GDM1 (cell line): ENCODE data around the gene HSD17B8.

Experiments
- DNase-seq: peaks from one replicate; lab custom pipeline; 2025; lab: John Stamatoyannopoulos, UW

Gene HSD17B8

DNA sequence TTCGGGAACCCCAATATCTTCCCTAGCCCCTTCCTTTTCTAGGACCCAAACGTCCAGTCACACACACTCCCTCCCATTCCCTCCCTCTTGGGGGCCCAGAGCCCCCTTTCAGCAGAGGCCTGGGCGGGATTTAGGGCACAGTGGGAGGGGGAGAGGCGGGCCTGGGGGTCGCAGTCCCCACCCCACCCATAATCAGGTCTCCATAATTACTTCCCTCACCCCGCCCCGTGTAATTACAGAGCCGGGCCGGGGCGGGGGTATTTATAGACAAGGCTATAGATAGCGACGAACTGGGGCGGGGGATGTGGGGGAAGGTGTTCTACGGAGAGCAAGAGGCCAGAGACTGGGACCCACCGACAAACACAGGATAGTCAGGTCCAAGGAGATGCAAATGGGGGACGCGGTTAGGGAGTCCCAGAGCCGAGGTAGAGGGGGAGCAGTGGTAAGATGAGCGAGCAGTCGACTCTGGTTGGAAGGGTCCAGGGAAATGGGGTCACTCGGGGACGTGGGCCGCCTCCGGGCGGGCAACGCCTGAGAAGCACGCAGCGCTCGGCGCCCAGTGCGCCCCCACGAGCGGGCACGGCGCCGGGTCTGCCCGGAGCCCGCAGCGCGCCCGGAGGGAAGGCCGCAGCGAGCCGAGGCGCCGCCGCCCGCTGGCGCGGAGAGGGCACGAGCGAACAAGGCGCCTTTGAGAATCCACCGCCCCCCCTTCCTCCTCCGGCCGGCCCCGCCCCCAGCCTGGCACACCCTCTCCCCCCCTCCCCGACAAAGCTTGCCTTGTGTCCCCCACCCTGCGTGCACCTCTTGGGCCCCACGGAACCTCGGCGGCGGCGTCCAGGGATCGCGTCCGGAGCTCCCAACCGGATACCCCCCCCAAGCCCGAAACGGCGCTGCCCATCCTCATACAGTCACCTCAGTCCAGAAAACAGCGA, 11.5 kb upstream of the HSD17B8 start:
- DNase-seq, result no peak

DNA sequence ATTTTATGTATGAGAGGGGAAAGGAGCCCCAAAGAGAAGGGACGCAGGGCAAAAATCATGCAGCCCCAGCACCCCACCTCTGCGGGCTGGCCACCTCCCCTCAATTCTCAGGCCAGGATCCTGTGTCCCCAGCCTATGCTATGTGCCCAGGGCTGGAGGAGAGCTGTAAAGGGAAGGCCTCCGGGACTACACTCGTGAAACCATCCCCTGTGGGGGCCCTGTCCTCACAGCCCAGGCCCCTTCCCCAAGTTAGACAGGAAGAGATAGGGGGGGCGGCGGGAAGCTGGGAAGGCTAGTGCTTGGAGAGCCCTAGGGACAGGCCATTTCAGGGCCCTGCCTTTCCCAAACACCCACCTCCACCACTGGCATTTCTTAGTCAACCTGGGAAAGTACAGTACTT, 10.8 kb upstream of the HSD17B8 start:
- no peak for DNase-seq

DNA sequence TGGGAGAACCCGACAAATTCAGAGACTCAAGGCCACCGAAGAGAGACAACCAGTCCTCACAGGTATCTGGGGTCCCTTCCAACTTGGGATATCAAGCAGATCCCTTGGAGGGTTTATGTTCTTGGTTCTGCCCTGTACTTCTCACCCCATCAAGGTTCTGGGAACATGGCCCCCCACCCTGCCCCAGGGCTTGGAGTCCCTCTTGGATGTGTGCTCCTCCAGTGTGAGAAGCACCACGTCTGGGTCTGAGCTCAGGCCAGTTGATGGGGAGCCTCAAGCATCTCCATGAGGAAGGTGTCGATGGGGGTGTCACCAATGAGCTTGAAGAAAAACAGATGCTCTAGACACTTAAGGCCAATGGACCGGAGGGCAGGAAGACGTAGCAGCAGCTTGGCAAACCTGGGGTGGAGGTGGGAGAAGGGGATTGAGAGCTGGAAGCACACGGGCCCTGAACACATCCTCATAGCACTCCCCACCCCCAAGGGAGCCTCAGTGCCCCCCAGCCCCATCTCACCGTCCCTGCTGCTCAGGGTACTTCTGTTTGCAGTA, 9.9 kb upstream of the HSD17B8 start:
- DNase-seq, result no peak

DNA sequence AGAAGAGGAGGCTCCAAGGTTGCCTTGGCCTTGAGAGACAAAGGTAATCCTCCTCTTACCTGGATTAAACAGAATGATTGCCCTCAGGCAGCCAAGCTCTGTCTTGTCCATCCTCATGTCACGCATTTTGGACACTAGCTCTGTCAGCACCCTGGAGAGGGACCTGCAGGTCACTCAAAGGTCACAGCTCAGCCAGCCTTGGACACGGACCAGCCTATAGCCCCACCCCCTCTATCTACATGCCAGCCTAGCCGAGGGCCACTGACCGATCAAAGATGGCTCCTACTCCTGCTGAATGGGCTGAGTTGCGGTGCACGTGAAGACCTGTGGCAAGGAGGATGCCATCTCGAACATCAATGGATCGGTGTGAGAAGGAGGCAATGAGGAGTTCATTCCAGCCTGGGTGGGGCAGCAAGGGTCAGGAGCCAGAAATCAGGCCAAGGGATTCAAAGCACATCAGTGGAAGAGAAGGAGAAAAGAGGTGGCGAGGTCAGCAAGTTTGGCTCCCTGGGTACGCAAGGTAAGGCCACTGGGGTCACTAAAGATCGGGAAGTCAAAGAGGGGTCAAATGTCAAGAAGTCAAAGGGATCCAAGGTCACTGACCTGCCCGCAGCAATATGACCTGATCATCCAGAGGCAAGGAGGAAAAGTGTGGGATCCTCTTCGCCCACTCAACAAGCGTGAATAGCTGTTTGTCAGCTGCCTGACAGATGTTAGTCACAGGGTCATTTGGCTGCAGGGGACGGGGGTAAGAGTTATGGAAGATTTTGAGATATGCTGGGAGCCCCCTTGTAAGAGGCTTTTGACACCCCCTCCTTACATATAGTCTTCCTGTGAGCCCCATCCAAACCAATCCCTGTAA, 8.9 kb upstream of the HSD17B8 start:
- no peak for DNase-seq

DNA sequence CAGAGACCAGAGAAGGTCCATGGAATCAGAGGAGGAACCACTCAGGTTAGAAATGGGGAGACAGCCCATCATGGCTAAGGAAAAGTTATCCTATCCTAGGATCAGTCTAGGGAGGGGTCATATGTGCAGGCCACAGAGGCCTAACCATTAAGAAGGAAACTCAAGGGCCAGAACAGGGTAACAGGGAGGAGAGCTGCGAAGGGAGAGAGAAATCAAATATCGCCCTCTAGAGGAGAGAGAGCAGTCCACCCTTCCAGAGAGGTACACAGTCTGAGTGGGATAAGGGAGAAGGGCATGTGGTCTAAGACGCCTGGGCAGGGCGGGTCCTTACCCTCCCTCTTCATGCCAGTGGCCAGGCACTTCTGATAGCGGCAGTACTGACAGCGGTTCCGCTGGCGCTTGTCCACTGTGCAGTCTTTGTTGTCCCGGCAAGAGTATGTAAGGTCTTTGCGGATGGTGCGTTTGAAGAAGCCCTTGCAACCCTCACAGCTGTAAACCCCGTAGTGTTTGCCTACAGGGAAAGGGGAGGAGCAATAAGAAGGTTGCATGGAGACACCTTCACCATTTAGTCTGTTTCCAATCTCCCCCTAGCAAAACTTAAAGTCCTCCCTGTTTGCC, 6.9 kb upstream of the HSD17B8 start:
- peak; percentile 53 for DNase-seq

DNA sequence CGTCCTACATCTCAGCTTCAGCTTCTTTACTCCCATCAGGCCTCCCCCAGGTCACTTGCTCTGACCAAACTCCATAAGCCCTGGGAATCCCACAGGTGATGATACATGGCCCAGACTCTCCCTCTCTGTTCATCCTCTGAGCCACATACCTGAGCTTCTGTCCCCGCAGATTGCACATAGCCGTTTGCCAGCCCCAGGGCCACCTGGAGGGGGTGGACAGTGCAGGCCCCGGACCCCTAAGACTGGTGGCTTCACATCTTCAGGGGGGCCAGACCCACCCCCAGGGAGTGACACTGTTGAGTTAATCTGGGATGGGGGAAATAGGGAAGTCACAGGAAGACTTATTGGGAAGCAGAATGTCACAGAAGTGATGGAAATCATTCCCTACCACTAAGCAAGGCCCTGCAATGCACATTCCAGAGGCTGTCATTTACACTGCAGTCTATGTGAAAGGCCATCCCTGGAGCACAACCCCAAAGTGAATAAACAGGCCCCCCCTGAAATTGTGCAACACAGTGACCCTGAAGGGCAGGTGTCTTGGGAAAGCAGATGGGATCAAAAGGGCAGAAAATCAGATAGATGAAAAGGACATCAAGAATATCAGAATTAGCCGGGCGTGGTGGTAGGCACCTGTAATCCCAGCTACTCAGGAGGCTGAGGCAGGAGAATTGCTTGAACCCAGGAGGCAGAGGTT, 6.1 kb upstream of the HSD17B8 start:
- DNase-seq, result no peak

DNA sequence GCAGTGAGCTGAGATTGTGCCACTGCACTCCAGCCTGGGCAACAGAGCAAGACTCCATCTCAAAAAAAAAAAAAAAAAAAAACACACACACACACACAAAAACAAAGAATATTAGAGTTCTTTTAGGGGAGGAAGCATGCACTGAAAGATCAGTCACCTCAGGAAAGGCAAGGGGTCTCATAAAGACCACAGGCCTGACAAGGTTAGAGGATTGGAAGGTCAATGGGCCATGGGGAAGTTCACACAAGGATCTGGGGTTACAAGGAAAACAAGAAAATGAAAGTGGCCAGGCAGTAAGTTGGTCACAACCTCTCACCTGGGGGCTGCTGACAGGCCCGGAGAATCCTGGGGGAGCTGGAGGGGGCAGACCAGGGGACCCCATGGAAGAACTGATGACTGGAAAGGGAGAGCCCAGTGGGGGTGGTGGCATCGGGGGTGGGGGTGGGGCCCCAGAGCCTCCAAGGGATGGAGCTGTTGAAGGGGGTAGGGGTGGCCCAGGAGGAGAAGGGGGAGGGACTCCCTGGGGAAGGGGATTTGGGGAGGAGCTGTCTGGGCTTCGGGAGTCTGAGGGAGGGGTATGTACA, 5.5 kb upstream of the HSD17B8 start:
- no peak for DNase-seq

DNA sequence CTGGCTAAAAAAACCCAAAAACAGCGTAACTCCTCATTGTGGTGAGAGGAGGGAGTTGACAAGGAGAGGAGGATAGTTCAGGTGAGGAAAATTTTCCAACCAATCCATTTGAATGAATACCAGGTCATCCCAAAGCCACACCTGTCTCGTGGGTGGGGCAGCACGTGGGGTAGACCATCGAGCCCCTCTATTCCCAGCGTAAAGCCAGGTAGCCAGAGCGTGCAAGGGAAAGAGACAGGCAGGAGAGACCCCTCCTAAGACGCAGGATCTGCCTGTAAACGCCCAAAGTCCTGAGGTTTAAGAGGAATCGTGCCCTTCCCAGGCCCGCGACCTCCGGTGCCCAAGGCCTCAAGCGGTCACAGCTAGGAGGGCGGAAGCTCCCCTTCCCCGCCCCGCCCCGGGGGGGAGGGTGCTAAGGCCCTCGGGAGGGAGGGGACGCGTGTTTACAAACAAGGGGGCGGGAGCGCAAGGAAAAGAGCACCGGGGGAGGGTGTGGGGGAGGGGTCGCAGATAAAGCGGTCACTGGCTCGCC, 4.7 kb upstream of the HSD17B8 start:
- peak; percentile 32 for DNase-seq

DNA sequence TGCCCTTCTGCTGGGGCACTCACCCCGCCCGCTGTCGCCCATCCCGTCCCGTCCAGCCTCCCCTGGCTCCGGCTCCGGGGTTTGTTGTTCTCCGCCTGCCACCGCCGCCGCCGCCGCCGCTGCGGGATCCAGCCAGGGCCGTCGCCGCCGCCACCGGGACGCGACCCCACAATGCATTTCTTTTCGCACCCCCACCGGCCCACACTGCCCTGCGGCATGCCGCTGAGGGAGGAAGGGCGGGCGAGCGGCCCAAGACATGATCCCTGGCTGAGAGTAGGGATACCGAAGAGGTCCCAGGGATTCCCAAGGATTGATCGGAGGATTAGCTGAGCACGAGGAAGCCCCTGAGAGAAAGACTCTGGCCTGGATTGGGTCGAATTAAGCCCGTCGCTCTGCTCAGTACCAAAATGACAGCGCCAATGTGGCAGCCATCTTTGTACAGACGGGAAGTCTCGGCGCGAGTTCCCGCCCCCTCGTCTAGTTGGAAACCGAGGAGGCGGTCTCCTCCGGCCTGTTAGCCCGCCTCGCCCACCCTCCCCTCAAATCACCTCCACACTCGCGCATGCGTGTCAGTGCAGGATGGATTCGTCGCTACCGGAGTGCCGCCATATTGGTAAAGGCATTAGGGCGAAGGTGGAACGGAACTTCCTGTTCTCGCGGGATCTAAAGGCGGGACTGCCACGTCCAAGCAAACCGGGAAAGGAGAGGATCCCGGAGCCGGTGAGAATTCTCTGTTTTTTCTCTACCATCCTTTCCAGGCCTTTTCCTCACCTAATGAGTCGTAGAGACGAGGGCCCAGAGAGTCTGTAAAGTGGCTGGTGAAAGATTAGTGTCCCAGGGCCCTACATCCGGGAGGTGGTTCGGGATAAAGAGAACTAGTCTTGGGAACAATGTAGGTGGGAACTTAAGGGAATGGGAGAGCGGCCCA, 4.0 kb upstream of the HSD17B8 start, which contains the start of the genes RXRB and SLC39A7:
TSS of gene RXRB (minus strand) at position 447 of the 928 bp plus-strand sequence. CDS start at position 258, 189 bp downstream.
TSS of gene SLC39A7 (plus strand) at position 649 of the 928 bp plus-strand sequence. CDS start 379 bp downstream, outside the sequence.
- DNase-seq, result peak; percentile 99

DNA sequence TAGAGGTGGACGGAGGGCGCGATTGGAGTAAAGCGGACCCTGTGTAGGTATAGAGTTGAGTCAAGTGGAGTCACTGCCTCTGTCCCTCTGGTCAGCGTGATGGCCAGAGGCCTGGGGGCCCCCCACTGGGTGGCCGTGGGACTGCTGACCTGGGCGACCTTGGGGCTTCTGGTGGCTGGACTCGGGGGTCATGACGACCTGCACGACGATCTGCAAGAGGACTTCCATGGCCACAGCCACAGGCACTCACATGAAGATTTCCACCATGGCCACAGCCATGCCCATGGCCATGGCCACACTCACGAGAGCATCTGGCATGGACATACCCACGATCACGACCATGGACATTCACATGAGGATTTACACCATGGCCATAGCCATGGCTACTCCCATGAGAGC, 3.3 kb upstream of the HSD17B8 start:
- DNase-seq, result no peak

DNA sequence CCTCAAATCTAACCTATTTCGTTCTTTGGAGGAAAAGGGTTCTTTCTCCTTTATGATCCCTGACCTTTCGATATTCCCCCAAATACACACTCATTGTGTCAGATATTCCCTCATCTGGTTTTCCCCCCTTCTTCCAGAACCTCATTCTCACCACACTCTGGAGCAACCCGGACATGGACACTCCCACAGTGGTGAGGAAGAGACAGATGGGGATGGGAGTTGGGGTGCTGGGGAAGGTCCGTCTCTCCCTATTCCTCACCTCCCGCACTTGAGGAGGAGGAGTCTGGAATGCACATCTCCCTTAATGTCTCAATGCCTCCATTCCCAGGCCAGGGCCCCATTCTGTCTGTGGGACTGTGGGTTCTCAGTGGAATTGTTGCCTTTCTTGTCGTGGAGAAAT, 2.5 kb upstream of the HSD17B8 start:
- no peak for DNase-seq

DNA sequence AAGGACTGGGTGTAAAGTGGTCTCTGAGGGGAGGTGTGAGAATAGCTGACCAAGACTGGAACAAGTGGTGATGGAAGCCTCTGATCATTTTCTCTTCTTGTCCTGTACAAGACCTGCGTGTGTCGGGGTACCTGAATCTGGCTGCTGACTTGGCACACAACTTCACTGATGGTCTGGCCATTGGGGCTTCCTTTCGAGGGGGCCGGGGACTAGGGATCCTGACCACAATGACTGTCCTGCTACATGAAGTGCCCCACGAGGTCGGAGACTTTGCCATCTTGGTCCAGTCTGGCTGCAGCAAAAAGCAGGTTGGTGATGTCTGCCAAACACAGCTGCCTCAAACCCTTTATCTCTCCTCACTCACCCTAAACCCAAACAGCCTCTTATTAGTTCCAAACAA, 1.7 kb upstream of the HSD17B8 start:
- no peak for DNase-seq

DNA sequence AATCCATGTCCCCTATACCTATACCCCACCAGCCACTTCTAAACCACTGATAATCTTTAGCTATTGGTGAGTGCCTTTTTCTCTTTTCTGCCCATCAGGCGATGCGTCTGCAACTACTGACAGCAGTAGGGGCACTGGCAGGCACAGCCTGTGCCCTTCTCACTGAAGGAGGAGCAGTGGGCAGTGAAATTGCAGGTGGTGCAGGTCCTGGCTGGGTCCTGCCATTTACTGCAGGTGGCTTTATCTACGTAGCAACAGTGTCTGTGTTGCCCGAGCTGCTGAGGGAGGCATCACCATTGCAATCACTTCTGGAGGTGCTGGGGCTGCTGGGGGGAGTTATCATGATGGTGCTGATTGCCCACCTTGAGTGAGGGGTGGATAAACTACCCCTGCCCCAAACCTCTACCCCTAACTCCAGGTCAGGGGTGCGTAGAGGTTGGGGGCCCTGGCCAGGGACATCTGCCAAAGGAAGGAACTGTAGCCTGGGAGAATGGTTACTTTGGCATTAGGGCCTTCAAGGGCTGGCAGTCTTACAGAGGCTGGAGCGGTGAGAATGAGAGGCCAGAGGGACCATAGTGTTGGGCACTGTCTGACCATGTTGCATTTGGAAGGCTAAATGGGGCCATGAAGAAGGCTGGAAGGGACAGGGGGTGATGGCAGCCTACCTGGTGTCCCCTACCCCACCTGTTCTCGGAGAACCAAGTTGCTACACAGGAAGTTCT, 851 bp upstream of the HSD17B8 start:
- DNase-seq, result no peak

DNA sequence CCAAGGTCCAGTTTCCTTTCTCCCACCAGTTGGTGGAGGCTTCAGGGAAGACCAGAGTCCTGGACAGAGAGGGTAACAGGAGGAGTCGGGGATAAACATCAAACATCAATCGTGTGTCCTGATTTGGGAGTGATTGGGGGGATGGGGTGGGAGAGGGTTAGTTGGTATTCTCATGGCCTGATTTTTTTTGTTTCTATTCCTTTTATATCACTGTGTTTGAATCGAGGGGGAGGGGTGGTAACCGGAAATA, 365 bp upstream of the HSD17B8 start:
- DNase-seq, result no peak

DNA sequence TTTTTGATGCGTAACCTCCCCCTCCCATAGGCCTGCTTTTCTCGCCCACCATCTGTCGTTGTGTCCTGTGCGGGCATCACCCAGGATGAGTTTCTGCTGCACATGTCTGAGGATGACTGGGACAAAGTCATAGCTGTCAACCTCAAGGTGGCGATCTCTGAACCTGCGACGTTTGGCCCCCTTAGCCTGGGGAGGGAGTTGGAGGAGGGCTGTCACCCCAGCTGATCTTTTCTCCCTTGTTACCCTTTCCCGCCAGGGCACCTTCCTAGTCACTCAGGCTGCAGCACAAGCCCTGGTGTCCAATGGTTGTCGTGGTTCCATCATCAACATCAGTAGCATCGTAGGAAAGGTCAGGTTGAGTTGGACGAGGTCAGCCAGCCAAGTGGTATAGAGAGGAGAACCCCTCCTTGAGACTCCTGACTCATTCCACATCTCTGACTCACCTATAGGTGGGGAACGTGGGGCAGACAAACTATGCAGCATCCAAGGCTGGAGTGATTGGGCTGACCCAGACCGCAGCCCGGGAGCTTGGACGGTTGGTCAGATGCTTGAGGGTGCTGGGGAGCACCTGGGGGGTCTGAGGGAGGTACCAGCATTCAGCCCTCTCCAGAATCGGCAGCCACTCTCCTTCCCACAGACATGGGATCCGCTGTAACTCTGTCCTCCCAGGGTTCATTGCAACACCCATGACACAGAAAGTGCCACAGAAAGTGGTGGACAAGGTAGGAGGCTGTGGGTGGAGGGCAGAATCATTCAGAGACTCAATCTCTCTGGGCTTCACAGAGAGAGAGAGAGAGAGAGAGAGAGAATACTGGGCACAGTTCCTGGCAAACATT, 954 bp downstream of the HSD17B8 start:
- no peak for DNase-seq

DNA sequence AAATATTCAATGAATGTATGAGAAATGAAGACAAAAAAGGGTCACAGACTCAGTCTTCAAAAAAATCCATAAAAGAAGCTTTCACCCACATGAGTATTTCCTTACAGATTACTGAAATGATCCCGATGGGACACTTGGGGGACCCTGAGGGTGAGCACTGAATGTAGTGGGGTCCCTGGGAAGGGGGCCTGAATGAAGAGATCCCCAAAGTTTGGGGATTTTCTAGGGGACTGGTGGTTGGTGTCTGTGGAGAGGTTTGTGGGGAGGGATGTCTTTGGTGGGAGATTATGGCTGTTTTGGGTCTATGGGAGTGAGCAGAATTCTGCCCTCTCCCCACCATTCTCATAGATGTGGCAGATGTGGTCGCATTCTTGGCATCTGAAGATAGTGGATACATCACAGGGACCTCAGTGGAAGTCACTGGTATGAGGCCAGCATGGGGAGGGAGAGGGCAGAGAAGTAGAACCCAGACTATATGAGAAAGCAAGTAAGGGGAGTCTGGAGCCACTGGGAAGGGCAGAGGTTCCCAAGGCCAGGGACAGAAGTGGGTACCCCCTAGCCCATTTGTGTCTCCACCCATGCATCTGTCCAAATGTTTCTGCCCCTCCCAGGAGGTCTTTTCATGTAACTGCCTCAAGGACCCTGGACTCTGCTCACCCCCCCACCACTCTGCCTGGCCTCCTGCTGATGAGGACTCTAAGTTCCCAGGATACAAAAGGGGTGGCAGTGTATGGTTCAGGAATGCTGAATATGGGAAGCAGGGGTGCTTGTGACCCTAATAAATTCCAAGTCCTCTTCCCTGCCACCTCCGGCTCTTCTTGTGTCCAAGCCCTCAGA, 1.8 kb downstream of the HSD17B8 start:
- no peak for DNase-seq

DNA sequence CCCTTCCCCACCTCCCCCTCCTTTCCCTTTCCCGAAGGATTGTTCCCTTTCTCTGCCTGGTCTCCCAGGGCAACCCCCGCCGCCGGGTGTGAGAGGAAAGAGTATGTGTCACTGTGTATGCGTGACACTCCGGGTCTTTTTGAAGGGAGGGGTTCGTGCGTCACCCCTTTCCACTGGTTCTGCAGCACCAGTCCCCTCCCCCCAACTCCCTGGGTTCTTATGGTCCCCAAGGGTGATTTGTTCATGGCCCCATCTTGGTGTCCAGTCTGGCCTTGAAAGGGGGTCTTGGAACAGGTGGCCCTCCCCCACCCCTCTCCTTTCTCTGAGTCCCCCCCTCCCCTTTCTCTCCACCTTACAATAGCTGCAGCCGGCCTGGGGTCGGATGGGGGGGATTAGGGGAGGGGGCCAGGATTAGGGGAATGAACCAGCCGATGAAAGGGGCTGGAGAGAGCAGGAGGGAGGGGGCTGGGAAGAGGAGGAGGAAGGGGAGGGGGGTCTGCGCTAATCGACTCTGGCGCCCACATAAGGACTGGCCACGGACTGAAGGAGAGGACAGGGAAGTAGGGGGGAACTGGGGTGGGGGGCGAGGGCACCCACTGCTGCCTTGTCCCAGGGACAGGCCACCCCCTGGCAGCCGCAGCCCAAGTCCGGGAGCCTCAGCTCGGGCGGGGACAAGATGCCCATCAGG, 2.6 kb downstream of the HSD17B8 start:
- no peak for DNase-seq
